GM18870 (cell line): ENCODE data around the gene SLC38A9.
"Not testable (repeated sequence)": the region's sequence is repeated elsewhere in the genome, so short reads cannot be mapped to it uniquely, and the experiment has no call there.

Experiments used
- ATAC-seq: cut with Tn5 transposase; IDR thresholded peaks from one replicate; pipeline ENCODE4 v1.9.1; 2021; ENCODE audit warnings: moderate library complexity; ENCODE audit not compliant: unreplicated experiment

The SLC38A9 gene

DNA sequence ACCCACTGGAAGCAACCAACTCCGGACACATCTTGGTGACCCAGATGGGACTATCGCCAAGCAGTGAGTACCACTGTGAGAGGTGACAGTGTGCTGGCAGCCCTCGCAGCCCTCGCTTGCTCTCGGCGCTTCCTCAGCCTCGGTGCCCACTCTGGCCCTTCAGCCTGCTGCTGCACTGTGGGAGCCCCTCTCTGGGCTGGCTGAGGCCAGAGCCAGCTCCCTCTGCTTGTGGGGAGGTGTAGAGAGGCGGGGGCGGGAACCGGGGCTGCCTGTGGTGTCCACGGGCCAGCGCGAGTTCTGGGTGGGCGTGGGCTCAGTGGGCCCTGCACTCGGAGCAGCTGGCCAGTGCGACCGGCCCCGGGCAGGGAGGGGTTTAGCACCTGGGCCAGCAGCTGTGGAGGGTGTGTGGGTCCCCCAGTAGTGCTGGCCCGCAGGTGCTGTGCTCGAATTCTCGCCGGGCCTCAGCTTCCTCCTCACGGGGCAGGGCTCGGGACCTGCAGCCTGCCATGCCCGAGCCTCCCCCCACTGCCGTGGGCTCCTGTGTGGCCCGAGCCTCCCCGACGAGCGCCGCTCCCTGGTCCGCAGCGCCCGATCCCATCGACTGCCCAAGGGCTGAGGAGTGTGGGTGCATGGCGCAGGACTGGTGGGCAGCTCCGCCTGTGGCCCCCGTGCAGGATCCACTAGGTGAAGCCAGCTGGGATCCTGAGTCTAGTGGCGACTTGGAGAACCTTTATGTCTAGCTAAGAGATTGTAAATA, 98.8 kb downstream of the SLC38A9 start:
- ATAC-seq = no peak

DNA sequence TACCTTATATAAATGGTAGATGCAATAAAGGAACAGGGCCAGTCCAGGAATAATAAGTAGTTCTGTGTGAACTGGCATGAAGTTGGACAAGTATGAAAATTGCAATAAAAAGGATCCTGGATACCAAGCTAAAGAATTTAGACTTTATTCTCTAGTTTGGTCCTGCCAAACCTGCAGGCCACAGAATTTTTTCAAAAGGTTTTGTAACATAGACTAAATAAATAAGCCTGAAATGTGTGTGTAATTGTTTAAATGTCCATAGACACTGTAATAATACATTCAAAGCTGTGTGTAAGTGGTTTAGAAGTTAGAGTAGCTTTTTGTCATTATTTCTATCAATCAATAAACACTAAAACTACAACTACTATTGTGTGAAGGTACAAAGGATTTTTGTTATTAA, 101.6 kb downstream of the SLC38A9 start:
- no peak for ATAC-seq

DNA sequence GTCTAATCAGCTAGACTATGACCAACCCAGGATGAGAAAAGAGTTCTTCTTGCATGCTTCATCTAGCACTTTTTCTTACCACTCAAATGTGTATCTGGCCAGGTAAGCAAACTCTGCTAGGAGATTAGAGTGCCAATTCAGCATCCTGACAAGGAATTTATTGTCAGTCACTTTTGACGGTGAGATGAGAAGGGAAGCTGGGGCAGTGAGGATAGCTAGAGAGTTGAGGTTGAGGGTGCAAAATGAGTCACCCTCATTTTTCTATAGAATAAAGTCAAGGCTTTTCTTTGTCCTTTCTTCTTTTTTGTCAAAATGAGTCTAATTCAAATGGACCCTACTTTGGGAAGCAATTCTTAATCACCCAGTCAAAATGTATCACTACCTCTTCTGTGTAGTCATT, 102.7 kb downstream of the SLC38A9 start:
- ATAC-seq = no peak

DNA sequence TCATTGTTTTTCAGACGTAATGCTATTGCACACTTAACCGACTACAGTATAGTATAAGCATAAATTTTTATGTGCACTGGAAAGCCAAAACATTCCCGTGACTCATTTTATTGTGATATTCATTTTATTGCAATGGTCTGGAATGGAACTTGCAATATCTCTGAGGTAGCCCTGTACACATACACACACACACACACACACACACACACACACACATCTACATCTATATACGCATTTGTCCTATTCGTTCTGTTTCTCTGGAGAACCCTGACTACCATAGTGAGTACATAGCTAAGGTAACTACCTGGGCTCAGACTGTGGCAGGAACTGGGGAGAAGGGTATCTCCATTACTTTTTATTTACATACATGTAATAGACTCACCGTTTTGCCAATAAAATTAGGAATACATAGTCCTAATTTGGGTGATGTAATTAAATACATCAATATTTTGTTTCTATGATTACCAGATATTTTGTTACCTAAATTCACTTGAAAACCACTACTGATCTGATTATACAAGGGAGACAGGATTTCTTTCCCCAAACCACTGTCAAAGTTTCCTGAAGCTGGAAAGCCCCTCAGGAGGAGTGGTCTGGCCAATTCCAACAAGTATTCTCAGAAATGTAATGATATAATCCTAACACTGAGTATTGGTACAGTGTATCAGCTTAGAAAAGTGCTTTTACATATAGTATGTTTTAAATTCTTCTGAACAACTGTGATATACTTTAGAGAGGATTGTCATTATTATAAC, 103.4 kb downstream of the SLC38A9 start:
- no peak for ATAC-seq

DNA sequence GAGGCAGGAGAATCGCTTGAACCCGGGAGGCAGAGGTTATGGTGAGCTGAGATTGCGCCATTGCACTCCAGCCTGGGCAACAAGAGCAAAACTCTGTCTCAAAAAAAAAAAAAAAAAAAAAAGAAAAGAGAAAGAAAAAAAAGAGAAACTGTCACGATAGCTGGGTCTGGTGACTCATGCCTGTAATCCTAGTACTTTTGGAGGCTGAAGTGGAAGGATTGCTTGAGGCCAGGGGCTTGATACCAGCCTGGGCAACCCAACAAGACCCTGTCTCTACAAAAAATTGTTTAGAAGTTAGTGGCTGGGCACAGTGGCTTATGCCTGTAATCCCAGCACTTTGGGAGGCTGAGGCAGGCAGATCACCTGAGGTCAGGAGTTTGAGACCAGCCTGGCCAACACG, 104.8 kb downstream of the SLC38A9 start:
- not testable (repeated sequence) for ATAC-seq

DNA sequence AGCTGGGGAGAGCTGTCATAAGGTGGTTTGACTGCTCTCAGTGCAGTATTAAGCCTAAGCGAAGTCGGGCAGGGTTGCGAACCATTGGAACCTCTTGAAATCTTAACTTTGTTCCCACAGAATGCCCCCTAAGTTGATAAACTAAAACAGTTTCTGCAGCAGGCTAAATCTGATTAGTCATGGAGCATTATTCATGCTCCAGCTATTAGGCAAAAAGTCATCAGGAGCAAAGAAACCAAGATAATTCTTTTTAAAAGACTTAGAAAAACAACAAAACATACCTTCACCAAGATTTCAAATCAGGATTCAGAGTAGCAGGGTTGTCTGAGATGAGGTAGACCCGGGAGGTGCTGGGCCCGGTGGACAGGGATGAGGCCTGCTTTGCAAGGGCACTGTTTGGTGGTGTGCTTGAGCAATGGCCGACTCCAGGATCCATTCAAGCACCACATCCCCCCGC, 107.5 kb downstream of the SLC38A9 start:
- ATAC-seq = no peak

DNA sequence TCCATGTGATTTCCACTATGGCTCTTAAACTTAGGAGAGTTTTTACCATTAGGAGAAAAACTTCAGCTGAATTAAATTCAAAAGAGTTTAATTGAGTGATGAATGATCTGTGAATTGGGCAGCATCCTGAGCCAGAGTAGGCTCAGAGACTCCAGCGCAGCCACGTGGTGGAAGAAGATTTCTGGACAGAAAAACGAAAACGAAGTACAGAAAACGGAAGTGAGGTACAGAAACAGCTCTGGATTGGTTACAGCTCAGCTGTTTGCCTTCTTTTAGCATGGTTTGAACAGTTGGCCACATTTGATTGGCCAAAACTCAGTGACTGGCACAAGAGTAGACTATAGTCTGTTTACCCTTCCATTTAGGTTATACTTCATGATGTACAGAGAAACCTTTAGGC, 108.2 kb downstream of the SLC38A9 start:
- no peak for ATAC-seq

DNA sequence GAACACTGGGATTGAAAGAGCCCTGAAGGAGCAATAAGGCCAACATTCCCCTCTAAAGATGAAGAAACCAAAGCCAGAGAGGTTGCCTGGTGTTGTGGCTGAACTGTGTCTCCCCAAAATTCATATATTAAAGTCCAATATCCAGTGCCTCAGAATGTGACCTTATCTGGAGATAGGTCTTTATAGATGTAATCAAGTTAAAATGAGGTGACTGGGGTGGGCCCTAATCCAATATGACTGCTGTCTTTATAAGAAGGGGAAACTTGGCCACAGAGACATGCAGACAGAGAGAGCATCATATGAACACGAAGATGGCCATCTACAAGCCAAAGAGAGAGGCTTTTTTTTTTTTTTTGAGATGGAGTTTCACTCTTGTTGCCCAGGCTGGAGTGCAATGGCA, 110.5 kb downstream of the SLC38A9 start:
- ATAC-seq = no peak

DNA sequence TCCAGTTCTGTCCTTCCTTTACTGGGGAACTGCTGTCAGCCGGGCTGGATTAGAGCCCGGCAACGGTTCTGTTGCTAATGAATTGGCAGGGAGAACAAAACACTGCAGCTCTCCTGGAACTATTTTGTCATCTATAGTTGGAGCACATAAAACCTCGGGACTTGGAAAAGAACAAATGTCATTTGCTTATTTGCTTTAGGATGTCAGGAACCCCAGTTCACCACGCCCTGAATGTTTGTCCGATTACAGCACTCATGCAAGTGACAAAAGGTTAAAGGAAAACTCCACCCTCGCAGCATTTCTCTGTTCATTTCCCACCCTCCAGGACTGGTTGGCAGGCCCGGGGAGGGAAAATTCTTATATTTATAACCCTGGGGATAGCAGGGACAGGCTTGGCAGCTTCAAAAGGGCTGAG, 110.9 kb downstream of the SLC38A9 start:
- no peak for ATAC-seq

DNA sequence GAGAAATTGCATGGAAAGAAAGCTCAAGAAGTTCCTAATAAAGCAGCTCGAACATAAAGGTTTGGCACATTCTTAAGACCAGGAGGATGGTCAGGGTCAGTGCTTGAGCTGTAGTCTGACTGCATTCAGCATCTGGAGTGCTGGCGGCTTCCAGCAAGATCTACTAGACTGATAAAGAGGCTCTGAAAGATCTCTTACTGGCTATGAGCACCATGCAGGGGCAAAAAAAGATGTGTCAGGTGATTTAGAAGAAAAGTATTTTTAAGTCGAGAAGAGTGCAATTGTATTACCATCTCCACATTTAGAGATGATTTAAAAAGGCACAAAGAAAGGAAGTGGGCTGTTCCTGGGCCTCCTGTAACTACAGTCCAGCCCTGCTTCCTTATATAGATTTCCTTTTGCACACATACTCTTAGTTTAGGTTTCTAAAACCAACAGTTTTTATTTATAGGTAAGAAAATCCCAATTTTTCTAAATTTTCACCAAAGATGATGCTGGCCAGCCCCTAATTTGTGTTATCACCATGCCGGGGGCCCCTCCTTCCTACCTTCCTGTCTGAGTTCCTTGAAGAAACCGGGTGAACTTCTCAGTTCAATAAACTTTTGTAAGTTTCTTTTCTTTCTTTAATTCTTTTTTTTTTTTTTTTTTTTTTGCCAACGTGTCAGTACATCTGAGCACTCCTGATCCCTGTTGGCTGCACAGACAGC, 111.5 kb downstream of the SLC38A9 start:
- ATAC-seq = no peak

DNA sequence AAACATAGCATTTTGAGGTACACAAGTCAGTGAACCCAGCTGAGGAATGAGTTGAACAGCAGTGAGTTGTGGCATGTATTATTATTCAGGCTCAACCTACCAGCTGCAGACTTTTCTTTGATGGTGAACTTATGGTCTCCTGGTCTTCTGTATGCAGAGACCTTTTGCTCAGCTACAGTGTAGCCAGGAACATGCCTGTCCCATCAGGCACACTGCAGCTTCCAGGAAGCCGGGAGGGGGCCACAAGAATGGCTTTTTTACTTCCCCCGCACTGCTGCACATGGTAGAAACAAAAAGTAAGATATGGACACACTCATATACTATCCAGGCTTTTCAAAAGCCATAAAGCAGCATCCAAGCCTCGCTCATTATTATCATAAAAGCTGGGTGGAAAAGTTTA, 112.0 kb downstream of the SLC38A9 start:
- no peak for ATAC-seq

DNA sequence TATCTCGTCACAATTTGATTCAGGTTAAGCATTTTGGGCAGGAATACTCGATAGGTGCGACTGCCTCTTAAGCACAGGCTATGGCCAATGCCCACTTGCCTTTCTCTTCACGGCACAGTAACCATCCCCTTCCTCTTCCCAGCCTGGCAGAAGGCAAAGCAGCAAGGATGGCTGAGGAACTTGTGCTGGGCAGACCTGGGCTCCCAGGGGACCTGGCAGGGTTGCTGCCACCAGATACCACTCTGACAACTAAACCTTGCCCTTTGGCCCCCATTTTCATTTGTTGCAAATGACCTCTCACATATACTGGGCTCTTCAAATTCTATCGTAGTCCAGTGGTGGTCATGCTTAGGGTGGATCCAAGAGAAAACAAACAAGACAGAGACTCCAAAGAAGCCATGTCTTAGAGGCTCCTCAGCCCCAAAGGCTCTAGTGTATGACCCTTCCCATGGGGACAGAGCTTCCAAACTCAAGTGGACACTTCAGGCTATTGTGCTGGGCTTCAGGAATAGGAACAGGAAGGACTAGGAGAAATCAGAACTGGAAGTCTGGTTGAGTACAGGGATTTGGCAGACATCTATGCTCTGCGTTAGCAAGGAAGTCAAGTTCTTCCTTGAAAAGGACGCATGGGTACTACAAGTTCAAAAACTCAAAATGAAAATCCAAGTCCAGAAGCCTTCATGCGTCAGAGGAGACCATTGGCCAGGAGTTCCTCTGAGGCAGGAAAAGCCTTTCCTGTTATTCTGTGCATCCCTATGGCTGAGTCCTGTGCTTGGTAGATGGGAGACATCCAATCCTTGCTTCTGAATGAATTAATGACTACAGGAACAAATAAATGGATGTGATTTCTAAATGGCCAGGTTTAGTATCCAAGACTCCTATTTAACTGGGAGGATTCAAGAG, 112.7 kb downstream of the SLC38A9 start:
- no peak for ATAC-seq

DNA sequence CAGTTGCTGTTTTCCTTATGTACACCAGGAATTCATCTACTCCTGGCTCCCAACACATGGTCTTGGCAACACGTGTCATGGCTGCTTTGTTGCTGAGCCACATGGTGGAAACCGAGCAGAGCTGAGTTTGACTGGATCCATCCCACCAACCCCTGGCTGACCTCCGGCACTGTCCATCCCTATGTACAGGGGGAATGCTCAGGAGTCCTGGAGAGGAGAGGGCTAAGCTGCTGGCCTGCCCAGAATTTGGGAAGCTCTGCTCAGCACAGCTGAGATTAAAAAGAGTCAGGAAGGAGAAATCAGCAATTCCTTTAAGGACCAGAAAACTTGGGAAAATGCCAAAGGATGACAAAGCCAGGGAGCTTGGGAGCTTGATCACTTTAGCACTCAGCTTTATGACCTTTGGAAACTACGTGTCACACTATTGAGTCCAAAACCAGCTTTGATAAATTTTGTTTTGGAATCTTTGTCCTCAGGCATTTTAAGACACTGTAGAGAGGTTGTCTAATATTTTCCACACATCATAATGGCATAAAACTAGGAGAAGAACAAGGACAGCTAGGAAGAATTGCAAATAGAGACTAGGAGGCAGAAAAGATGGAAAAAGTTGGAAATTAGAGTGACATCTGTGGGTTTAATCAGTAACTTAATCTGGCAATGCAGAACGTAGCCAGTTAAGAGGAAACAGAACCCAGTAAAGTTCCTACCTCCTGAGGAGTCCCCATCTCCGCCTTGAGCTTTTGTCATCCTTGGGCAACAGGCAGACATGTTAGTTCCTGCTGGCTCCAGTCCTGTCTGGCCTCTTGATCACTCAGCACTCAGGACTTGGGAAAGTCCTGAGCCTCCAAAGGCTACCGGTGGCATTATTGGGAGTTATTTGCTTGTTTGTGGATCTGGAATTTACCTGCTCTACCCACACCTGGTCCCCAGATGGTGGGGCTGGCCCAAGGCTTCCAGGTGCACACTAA, 114.8 kb downstream of the SLC38A9 start:
- no peak for ATAC-seq

DNA sequence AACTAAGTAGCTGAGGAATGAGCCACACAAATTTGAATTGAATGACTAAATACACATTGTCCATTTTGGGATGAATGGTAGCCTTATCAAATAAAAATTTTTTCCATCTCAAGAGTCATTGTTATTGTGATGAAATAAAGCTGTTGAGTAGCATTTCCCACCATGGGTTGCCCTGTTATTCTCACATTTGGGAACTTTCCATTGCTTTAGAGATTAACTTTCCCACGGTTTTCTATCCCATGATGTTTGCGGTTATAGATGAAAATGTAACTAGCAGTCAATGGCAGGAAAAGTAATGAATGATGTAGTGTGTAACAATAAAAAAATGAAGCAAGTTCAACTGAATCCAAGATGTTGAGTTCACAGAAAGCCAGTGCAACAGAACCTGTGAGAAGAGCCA, 117.5 kb downstream of the SLC38A9 start:
- no peak for ATAC-seq

DNA sequence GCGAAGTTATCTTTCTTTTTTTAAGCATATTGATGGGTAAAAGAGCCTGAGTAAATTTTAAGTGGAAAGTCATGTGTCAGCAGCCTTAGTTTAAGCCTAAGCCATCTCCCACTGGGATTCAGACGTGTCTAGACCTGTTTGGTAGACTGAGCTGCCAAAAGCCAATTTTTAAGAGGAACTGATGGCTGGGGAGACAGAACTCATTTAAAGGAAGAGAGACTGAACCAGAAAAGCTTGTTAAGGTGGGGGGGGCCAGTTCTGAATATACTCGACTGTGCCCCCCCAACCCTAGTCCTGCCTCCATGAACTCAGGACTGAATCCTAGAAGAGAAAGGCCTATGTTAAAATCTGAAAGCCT, 119.0 kb downstream of the SLC38A9 start:
- no peak for ATAC-seq

DNA sequence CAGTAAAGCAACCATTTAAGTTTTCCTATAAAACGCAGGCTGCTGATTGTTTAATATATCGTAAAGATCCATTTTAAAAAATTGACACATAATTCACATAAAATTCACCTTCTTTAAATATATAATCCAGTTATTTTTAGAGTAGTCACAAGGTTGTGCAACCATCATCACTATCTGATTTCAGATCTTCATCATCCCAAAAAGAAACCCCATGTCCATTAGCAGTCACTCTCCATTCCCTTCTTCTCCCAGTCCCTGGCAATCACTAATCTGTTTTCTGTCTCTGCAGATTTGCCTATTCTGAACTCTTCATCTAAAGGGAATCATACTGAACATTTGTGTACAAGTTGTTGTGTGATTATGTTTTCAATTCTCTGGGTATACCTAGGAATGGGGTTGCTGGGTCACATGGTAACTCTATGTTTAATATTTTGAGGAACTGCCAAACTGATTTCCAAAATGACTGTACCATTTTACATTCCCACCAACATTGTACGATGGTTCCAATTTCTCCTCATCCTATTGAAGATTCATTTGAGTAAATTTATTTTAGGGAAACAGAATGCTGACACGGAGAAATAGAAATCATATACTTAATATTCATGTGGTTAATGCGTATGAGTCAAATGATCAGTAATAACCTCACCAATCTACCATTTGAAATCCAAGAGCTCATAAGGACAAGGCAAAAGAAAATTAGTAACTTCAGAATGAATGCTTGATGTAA, 119.6 kb downstream of the SLC38A9 start:
- ATAC-seq = no peak

DNA sequence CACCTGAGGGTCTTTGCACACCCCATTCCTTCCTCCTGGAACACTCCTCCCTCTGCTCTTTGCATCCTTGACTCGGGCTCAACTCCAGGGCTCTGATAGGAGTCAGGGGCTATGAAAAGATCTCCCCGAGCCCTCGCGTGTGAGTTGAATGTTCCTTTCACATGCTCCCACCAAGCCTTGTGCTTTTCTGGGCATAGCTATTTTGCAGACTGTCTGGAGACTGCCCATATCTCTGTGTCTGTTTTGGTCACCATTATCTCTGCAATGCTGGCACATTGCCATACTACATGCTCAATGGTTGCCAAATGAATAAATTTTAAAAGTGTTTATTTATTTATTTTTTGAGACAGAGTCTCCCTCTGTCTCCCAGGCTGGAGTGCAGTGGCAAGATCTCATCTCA, 120.4 kb downstream of the SLC38A9 start:
- no peak for ATAC-seq

DNA sequence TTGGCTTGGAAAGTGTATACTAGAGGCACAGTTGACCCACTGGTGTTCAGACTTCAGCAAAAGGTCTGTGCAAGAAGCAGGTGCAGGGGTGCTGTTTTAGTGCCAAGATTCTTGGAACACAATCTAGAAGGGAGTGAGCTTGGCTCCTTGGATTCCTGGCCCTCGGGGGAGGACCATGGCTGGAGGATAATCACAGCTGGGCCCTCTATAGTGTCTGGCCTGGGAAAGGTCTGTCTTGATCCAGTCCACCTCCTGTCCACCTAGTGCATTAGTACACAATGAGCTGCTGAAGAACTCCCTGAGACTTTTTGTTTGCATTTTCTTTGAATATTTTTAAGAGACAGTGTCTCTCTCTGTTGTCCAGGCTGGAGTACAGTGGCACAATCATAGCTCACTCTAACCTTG, 126.9 kb downstream of the SLC38A9 start:
- ATAC-seq = no peak
